Stimulated activated CD4-positive, alpha-beta T cell treated with anti-CD3 and anti-CD28 coated beads, Interleukin-1b, Interleukin-23, amount 100 ng/mL, for 24 hours (primary cell): ENCODE data around the gene CYP26C1.

Source experiments
- DNase-seq, 4 experiments: peaks; one replicate each; pipeline ENCODE4 v3.0.0-alpha.2; 2020; ENCODE audit warnings: low read depth in 4 of 4, low spot score in 1 of 4

The CYP26C1 gene

DNA sequence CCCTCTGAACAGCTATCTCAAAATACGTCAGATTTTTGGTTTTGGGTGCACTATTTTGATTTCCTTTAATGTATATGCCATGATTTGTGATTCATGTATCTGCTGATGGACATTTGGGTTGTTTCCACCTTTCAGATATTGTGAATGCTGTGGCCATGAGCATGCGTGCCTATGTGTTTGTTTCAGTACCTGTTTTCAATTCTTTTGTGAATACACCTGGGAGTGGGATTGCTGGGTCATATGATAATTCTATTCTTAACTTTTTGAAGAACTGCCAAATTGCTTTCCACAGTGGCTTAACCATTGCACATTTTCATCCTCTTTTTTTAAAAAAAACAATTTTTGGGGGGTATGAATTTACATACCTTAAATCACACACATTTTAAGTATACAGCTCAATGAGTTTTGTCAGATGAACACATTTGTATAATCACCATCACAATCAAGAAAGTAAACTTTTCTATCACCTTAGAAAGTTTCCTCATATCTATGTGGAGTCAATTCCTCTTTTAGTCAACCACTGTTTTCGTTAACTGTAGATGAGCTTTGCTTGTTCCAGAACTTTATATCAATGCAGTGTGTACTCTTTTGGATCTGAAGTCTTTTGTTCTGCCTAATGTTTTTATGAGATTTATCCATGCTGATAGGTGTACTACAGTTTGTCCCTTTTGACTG is 50.0 kb downstream of the CYP26C1 start:
- DNase-seq: no peak

DNA sequence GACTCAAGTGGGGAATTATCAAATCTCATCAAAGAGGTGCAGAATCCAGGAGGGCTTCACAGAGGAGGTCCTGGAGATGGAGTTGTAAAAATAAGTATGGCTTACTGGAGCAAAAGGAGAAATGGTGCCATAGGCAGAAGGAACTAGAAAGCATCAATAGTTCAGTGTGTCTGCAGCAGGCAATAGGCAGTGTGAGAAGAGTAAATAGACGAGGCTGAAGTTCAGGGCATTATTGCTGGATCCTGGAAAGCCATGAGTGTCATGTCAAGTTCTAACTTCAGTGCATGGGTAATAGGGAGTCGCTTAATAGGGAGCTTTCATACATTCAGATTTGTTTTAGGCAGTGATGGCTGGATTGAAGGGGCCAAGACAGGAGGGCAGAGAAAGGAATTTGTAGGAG is 52.4 kb downstream of the CYP26C1 start:
- DNase-seq: no peak

DNA sequence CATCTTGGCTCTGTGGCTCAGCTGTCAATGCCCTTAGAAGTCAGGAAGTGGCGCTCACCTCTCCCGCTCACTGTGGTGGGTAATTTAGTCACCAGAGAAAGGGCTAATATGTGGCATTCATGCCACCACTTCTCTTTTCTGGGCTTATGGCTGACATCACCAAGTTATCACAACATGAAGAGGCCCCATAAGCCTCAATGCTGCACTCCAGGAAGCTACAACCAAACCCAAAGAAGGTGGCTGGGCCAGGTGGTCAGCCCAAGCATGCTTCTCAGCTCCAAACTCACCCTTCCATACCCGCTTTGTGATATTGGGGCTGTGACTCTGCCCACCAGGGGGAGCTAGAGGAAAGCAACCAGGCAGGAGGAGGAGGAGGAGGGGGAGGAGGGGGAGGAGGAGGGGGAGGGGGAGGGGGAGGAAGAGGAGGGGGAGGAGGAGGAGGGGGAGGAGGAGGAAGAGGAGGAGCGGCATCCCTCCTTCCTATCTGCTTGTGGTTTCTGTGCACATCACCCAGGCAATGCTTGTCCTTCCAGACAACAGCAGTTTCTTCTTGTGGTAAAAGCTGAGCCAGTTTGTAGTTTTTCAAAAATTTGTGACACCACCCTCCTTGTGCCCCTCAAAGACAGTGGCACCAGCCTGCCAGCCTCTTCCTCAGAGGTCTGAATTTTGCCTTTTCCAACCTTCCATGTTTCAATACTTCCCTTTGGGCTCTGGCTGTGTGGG is 55.2 kb downstream of the CYP26C1 start:
- peak; percentile 47 to 55 (median 54) for DNase-seq
